Endometrial microvascular endothelial cells (primary cell): ENCODE data around the gene FAM204A. TPM values are rescaled to one million over a fixed set of nuclear protein-coding genes. Genes with fewer than 3 reads are reported as not detected.

ENCODE experiments used
- in situ Hi-C: cut with HindIII; loops from 2 replicates; pipeline ENCODE4 v1.10.0; 2017; ENCODE audit warnings: low sequenced_read_pairs, low pct_unique_long_range_greater_than_20kb; ENCODE audit errors: inconsistent ontology term
- total RNA-seq: library from RNA; depleted of rRNA; stranded (reverse); fragments of >200 nt; gene quantifications from one replicate; pipeline ENCODE4 v1.2.3, GENCODE V29; 2015; ENCODE audit errors: inconsistent ontology term

Gene FAM204A
- 26.9 TPM for total RNA-seq

DNA sequence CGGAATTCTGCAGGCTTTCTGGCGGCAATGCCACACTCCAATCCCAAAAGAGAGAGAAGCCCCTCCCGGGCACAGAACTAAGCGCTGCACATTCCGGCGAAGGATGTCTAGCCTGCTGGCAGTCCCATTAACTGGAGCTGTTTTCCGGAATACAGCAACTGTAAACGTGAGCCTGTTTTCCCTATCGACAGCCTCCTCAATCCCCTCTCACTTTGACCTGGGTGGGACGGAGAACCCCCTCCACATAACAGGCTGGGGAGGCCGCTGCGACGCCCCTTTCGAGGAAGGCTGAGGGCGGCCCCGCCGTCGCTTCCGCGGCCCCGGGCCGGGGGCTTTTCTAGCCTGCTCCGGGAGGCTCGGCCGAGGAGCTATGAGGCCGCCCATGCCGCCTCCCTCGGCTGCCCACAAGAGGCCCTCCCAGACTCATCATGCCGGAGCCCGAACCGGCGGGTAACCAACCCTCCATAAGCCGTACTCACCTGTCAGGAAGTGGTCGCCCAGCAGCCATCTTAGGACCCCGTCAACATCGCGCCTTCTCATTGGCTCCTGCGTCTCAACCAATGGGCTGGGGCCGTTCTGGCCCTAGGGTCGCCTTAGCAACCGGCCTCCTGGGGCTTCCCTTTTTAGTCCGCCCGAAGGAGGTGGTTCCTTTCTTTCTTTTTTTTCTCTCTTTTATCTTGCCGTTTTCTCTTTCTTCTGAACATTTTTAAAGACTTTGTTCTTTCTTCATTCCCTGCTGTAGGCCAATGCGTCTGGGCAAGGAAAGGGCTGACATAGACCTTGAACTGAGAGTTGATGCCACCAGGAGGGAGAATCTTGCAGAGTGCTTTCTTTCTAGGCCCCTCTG, at the start of gene FAM204A:
FAM204A (minus strand) TSS at position 534 of the 847 bp plus-strand sequence. CDS start 5,909 bp downstream, outside the sequence.
- in situ Hi-C loops: no loop called here

DNA sequence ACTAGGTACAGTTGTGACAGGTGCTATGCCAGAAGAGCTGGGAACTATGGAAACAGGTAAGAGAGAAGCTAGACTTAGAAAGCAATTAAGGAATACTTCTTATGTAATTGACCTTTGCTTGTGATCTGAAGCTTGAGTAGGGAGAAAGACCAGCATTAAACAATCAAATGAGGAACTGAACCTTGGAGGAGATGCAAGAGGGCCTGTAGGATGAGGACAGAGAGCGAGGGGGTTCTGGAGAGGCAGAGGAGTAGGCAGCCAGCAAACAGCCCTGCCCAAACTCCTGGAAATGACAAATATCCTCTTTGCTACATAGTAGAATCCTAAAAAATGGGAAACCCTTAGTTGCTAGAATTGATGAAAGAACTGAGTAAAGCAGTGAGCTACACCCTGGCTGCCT, 41.6 kb upstream of the FAM204A start:
- in situ Hi-C loops: no loop called here

DNA sequence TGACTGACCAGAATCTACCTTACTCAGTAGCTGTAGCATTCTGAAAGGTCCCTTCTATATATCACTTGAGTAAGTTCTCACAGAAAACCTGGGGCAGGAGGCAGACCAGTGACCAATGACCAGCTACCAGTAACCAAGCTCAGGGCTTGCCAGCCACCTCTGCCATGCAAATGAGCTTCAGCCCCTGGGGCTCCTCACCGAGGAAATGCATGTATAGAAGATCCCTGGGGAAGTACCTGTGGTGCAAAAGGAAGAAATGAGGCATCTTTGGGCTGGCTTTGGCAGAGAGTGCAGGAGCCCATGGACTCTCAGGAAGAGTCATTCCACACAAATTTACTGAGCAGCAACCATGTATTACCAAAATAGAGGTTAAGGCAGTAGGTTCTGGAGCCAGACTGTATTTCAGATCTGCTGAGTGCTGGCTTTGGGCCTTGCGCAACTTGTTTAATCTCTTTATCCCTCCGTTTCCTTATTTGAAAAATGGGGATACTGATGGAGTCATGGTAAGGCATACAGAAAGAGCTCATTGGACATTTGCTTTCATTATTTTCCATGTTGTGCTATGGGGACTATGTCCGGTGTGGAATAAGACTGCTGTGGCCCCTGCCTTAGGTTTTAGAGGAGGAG, 41.1 kb upstream of the FAM204A start:
- in situ Hi-C loops: no loop called here

DNA sequence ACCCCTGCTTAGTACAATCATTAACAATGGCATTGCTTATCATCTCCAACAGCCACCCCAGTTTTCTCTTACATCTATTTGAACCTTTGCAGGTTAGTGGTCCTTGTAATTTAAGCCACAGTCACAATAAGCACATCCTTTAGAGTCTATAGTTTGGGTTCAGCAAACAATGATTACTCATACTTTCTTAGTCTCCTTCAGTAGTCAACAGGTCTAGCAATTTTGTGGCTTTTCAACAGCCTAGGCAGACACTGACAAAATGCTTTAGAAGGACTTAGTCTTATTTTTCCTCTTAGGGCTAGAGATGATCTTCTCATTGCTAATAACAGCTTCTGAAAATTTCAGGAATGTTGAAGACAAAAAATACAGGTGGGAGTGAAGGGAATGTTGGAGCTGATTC, 32.3 kb upstream of the FAM204A start:
- in situ Hi-C loops: no loop called here

DNA sequence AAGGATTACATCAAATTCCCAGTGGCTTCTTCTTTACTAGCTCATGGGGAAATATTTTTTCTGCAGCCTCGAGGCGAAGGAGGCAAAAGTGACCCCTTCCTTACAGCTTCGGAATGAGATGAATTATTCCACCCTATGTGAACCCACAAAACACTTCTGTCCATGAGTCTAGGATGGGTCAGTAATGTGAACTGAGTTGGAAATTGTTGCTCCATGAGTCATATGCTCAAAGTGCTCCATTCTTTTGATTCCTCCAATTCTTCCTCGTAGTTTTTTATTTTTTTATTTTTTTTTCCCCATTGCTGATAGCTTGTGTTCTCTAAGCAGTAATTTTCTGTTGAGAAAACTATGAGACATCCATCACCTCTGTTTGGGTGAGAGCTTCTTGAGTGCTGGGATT, 31.7 kb upstream of the FAM204A start:
- in situ Hi-C loops: no loop called here

DNA sequence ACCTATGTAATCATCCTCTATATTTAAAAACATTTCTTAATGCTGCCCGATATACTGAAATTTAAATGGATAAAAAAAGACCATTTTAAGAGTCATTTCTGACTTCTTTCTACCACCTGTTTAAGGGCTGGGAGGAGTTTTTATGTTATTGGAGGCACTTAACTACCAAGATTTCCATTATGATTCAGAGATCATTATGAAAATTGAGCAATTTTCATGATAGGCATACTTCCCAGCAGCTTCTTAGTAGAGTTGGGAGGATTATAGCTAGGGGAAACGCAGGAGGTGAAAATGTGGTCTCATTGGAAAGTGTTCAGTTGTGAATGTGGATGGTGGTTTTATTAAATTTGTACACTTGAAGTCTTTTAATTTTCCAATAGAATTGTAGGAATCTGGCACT, 28.4 kb upstream of the FAM204A start:
- in situ Hi-C loops: no loop called here

DNA sequence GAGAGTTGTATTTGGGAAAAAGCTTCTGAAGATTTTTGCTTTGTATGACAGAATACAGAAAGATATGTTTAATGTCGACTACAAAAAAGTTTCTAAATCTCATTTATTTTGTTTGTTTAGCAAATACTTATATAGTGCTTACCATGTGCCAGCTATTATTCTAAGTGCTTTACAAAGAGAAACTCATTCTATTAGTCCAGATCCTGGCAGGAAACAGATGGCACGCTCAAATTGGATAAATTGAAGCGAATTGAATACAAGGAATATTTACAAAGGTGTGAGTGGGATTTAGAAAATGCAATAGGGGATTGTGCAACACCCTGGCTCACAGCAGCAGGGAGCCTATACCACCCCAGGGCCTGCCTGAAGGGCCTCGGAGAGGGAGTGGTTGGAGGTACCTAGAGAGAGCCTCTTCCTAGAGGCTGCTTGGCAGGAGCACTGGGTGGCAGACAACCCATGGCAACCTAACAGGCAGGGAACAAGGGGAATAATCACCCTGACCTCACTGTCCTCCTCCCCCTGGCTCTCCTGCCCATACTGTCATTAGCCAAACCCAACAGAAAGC, 27.6 kb upstream of the FAM204A start:
- in situ Hi-C loops: no loop called here

DNA sequence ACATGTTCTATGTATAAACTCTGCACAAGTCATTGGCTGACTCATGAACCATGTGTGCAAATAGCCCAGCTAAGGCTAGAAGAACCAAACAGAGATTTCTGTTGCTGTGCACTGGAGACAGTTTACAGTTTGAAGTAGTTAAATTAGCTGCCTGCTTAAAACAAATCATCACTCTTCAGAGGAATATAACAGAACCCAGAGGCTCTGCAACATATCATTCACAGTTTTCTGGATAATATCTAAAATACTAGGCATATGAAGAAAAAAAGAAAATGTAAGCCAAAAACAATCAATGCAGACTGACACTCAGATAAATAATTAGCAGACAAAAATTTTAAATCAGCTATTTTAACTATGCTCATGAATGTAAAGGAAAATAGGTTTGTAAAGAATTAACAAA, 23.6 kb upstream of the FAM204A start:
- in situ Hi-C loops: no loop called here

DNA sequence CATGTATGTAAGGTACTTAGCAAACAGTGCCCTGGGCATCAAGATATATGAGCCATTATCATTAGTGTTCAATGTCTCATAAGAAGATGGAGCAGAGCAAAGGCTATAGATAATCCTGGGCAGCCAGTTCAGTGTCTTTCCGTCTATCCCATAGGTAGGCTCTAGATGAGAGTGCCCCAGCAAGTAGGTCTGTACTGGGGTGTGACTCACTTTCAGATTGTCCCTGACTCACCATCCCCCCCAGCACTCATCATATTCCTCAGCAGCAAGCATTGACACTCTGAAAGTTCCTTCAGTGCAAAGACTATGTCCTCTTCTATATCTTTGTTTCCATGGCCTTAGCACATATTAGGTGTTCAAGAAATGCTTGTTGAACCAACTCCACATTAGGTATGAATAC, 20.0 kb upstream of the FAM204A start:
- in situ Hi-C loops: no loop called here

DNA sequence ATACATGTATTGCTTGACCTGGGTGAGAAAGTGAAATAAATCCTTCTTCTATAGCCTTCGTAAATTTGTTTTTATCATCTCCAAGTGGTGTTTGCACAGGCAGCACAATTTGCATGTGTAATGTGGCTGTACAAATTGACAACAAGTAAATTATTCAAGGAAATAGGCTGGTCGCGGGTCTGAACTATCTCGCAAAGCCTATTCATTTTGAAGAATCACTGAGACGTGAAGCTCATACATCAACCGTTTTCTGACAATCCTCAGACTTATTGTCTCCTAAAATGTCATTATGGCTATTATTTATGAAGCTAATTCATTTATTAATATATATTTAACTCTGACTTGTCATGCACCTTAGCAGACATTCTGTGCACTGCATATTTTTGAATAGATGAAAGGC, 16.2 kb upstream of the FAM204A start:
- in situ Hi-C loops: no loop called here

DNA sequence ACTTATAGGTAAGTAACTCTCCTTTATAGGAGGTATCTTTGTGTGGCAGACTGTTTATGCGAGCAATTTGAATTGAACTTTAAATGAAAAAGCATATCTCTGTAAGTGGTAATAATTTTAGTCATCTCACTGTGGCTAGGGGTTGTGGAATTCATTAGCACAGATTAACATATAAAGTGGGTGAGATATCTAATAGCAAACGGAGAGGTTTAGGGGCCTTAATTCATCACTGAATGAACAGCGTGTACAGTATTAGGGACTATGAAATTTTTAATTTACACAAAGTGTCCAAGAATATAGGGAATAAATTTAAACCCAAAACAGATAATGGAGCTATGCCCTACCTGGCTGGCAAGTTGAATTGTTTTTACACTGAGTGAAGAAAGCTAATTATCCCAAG, 15.7 kb upstream of the FAM204A start:
- in situ Hi-C loops: no loop called here

DNA sequence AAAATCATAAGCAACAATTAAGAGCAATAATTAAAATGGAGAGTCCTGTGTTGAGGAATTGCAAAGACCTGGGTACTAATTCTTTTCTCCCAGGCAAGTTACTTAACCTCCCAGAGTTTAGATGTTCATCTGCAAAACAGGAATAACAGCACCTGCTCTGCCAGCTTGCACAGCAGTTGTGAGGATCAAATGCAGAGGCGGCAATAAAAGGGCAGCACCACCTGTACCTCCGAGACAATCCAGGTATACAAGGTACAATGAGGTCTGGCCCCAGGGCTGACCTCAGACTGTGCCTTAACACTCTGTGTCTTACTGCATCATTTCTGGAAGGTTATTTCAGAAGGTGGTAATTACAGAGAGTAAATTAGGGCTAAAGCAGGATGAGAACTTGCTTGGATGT, 14.5 kb upstream of the FAM204A start:
- in situ Hi-C loops: no loop called here

DNA sequence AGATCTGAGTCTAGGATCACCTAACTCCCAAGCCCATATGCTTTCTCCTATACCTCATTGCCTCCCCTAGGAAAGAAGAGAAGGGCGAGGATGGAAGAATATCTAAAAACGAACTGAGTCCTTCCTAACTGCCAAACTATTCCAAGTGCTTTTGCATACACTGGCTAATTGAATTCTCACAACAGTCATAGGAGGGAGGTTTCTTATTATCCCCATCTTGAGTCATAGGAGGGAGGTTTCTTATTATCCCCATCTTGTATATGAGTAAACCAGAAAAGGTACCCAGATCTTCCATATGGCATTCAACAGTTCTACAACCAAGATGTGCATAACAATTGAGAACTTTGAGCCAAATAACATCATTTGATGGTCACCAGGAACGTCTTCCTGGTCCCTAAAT, 13.1 kb upstream of the FAM204A start:
- in situ Hi-C loops: no loop called here

DNA sequence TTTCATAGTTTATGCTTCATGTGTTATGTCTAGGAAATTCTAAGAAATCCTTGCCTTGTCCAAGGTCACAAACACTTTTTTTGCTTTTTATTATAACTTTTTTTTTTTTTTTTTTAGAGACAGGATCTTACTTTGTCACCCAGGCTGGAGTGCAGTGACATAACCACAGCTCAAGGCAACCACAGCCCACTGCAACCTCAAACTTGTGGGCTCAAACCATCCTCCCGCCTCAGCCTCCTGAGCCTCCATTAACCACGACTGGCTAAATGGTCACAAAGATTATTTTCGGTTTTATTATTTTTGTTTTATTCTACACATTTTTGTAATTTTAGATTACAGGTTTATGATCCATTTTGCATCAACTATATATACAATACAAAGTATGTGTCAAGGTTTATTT, 7.1 kb upstream of the FAM204A start:
- in situ Hi-C loops: no loop called here

DNA sequence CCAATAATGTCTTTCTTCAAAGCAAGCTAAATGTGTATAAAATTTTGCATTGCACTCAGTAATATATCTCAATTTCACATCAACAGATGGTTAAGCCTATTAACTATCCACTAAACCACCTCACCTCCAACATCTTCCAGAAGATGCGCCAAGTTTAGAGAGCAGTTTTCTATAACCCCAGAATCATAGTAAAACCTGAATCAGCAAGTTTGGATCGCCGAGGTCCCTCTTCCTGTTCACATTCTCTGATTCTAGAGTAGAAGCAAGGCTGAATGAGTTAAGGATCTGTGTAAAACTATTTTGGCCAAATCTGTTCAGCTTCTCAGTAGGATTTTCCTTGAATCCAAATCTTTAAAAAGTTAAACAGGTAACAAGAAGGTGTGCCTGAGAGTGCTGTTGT, 1.4 kb upstream of the FAM204A start:
- in situ Hi-C loops: no loop called here

DNA sequence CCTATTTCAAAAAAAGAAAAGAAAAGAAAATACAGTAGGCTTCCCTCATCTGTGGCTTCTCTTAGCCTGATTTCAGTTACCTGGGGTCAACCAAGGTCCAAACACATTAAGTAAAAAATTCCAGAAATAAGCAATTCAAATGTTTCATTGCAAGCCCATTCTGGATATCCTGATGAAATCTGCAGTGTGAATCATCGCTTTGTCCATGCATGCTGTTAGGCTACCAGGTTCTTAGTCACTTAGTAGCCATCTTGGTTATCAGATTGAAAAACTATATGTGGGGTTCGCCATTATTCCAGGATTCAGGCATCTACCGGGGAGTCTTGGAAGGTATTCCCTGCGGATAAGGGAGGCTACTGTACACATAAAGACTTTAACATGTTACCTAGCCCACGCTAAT, 991 bp upstream of the FAM204A start:
- in situ Hi-C loops: no loop called here

DNA sequence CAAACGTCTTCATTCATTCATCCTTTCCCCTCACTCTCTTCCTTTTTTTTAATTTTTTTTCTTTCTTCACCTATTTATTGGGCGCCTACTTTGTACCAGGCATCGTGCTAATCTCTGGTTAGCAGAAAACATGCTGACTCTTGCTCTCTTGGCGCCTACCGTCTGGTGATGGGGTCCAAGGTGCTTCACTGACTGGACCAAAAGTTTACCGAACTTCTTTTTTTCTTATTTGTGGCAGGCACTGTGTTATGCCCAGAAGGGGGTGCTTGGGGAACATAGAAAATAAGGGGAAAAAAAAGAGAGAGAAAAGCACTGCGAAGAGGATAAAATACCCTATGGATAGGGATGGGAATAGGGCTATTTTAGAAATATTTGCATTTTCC, 505 bp upstream of the FAM204A start:
- in situ Hi-C loops: no loop called here

DNA sequence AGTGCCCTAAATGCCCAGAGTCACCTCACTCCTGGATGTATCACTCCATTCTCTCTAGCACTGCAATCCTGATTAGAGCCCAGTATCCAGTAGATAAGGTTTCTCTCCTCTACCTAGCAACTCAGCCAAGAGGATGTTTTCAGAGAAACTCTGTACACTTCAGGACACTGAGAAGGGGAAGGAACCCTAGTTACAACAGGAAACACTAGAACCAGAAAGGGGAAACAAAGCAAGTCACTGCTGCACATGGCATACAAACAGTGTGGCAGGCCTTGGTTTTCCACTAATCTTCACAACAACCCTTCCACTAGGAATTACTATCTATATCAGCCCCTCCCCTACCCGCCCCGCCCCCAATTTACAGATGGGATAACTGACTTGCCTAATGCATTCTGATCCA, 1.6 kb downstream of the FAM204A start:
- in situ Hi-C loops: no loop called here

DNA sequence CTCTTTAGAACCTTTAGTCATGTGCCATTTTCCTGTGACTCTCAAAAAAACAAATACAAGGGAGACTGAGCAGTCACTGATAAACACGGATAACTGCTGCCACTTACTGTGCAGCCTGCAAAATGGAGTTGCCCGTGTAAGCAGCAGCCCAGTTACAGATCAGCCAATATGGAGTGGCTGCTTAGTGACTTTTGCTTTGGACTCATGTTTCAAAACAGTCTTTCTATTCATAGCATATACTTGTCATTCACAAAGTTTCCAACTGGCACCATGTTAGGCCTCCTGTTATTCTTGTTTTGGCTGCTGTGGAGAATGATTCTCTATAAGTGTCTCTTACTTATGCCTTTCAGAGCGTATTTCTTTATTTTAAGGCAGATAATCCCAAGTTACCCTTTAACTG, 3.0 kb downstream of the FAM204A start:
- in situ Hi-C loops: no loop called here

DNA sequence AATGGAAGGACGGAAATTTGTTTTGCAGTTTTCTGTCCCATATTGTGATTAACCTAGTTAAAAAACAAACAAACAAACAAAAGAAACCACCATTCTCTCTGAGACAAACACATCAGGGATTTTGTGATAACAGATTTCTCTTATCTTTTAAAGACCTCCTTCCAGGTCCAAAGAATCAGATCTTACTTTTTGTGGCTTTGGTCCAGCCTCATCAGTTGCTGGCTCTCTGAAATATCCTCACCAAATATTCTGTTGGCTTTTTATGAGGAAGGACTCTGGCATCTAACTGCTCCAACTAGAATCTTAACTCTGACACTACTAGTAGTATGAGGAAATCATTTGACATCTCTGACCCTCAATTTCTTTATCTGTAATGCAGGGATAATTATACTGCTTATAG, 4.8 kb downstream of the FAM204A start:
- in situ Hi-C loops: no loop called here
